ENCODE data around the gene PCYT1A.

DNA sequence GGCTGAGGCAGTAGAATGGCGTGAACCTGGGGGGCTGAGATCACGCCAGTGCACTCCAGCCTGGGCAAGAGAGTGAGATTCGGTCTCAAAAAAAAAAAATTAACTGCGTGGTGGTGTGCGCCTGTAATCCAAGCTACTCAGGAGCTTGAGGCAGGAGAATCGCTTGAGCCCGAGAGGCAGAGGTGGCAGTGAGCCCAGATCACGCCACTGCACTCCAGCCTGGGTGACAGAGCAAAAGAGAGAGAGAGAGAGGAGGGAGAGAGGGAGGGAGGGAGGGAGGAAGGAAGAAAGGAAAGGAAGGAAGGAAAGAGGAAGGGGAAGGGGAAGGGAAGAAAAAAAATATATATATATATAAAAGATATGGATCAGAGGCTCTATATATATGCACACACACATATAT, 44.6 kb upstream of the PCYT1A start:
- TF ChIP-seq CTCF (IDR thresholded peaks at IDR 0.05) (no peak), POLR2A (IDR thresholded peaks at IDR 0.05) (no peak)

Measured in lower leg skin (tissue), 3 donors.